Stimulated activated CD4-positive, alpha-beta T cell treated with anti-CD3 and anti-CD28 coated beads, Interleukin-2, amount 100 ng/mL, for 24 hours (primary cell): ENCODE measurements around the gene ARHGAP4.

ENCODE experiments used
- DNase-seq, 2 donors: peaks; one replicate each; pipeline ENCODE4 v3.0.0-alpha.2; 2020

The ARHGAP4 gene

GRCh38 chrX:153961292-153961691, 35.2 kb upstream of the ARHGAP4 start:
- DNase-seq: no peak

GRCh38 chrX:153960786-153961185, 34.7 kb upstream of the ARHGAP4 start:
- no peak for DNase-seq

GRCh38 chrX:153960077-153960476, 34.0 kb upstream of the ARHGAP4 start:
- DNase-seq: no peak

GRCh38 chrX:153959649-153960048, 33.6 kb upstream of the ARHGAP4 start:
- no peak for DNase-seq

GRCh38 chrX:153958605-153959004, 32.5 kb upstream of the ARHGAP4 start:
- no peak for DNase-seq

GRCh38 chrX:153957224-153957623, 31.2 kb upstream of the ARHGAP4 start:
- no peak for DNase-seq

- DNase-seq: no peak
These were observed 30.2 kb upstream of the ARHGAP4 start for GRCh38 chrX:153956044-153956907.

GRCh38 chrX:153955228-153955732, 29.2 kb upstream of the ARHGAP4 start:
- DNase-seq: no peak

- no peak for DNase-seq
These were observed 28.6 kb upstream of the ARHGAP4 start for GRCh38 chrX:153954558-153955227.

- DNase-seq: no peak
These were observed 28.0 kb upstream of the ARHGAP4 start for GRCh38 chrX:153953892-153954557.

GRCh38 chrX:153953342-153953830, 27.3 kb upstream of the ARHGAP4 start:
- peak; percentile 79 for DNase-seq

GRCh38 chrX:153952373-153953026, 26.4 kb upstream of the ARHGAP4 start:
- DNase-seq: no peak

GRCh38 chrX:153951683-153952372, 25.8 kb upstream of the ARHGAP4 start:
- no peak for DNase-seq

- no peak for DNase-seq
These were observed 24.1 kb upstream of the ARHGAP4 start for GRCh38 chrX:153950127-153950526.

- no peak for DNase-seq
These were observed 23.1 kb upstream of the ARHGAP4 start for GRCh38 chrX:153948847-153949805.

GRCh38 chrX:153948002-153948466, 22.0 kb upstream of the ARHGAP4 start:
- no peak for DNase-seq

- DNase-seq: peak; percentile 80
These were observed 21.1 kb upstream of the ARHGAP4 start for GRCh38 chrX:153947009-153947769.

- DNase-seq: no peak
These were observed 20.2 kb upstream of the ARHGAP4 start for GRCh38 chrX:153945956-153946943.

GRCh38 chrX:153944800-153945150, 18.7 kb upstream of the ARHGAP4 start:
- DNase-seq: no peak
